ENCODE measurements around the gene HMOX2.

Gene HMOX2

DNA sequence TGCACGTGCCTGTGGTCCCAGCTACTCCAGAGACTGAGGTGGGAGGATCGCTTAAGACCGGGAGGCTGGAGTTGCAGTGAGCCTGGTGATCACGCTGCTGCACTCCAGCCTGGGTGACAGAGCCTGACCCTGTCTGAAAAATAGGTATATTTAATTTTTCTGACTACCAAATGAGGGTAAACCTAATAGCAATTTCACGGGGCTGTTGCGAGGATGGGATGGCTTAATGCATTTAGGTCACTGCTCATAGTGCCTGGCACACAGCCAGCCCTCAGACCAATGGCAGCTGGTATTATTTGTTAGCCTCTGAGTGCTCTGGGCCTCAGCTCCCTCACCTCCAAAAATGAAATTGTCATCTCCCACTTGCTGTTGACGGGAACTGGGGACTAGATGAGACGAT is 68.3 kb downstream of the HMOX2 start:
- no peak for TF ChIP-seq ZFX (IDR thresholded peaks at IDR 0.05; ENCODE audit: borderline replicate concordance)
- TF ChIP-seq, protein P1, sequence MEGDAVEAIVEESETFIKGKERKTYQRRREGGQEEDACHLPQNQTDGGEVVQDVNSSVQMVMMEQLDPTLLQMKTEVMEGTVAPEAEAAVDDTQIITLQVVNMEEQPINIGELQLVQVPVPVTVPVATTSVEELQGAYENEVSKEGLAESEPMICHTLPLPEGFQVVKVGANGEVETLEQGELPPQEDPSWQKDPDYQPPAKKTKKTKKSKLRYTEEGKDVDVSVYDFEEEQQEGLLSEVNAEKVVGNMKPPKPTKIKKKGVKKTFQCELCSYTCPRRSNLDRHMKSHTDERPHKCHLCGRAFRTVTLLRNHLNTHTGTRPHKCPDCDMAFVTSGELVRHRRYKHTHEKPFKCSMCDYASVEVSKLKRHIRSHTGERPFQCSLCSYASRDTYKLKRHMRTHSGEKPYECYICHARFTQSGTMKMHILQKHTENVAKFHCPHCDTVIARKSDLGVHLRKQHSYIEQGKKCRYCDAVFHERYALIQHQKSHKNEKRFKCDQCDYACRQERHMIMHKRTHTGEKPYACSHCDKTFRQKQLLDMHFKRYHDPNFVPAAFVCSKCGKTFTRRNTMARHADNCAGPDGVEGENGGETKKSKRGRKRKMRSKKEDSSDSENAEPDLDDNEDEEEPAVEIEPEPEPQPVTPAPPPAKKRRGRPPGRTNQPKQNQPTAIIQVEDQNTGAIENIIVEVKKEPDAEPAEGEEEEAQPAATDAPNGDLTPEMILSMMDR (IDR thresholded peaks at IDR 0.05), result no peak
- no peak overlapping the region for H3K27ac ChIP-seq

DNA sequence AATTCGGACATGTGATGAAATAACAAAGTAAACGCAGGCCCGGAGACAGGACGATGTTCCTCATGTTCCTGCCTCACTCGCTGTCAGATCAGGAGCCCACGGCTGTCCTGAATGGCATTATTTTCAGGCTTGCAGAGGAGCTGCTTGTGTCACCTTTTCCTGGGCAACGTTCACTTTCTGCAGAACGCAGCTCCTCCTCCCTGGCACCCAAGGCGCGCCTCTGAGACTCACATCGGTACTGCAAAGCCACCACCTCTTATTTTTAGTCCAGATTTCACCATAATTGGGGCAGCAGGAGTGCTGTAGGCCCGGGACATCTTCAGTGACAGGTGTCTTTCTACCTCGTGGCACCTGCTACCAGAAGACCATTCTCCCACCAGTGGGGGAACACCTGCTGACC is 71.9 kb downstream of the HMOX2 start:
- TF ChIP-seq, protein P1 (IDR thresholded peaks at IDR 0.05), result no peak
- no peak for TF ChIP-seq ZFX (IDR thresholded peaks at IDR 0.05; ENCODE audit: borderline replicate concordance)
- no peak overlapping the region for H3K27ac ChIP-seq

DNA sequence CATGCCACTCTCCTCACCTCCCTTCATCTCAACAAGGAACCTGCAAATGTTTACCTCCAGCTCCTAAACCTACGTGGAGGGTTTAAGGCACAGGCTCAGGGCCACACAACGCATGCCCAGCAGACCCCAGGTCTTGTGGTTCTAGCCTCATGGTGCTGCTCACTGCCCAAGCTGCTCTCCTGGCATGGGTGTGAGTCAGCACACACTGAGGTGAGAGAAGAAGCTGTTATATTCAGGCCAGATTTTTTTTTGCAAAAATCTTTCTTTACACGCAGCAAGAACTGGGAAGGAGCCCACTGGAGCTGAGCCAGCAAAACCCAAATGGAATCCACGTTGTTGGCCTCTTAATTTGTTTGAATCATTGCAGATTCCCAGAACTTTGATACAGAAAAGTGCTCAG is 74.4 kb downstream of the HMOX2 start:
- TF ChIP-seq, protein P1 (IDR thresholded peaks at IDR 0.05), result no peak
- TF ChIP-seq ZFX (IDR thresholded peaks at IDR 0.05; ENCODE audit: borderline replicate concordance), result no peak
- H3K27ac ChIP-seq, result no peak overlapping the region

DNA sequence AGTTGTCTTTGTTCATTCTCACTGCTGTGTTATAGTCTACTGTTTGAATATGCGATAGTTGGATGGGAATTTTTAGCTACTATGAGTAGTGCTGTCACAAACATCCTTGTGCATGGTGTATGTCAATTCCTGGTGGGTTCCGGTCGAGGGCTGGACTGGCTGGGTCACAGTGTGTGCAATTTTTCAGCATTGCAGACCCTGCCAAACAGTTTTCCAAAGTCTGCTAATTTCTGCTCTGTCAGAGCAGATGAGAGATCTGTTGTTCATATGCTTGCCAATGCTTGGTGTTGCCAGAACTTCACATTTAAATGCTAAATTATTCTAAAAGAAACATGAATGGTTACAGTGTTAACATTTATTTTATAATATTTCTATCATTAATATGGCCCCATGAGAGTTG is 76.3 kb downstream of the HMOX2 start:
- H3K27ac ChIP-seq, result no peak overlapping the region
- TF ChIP-seq, protein P1 (IDR thresholded peaks at IDR 0.05), result no peak
- TF ChIP-seq ZFX (IDR thresholded peaks at IDR 0.05; ENCODE audit: borderline replicate concordance), result no peak

DNA sequence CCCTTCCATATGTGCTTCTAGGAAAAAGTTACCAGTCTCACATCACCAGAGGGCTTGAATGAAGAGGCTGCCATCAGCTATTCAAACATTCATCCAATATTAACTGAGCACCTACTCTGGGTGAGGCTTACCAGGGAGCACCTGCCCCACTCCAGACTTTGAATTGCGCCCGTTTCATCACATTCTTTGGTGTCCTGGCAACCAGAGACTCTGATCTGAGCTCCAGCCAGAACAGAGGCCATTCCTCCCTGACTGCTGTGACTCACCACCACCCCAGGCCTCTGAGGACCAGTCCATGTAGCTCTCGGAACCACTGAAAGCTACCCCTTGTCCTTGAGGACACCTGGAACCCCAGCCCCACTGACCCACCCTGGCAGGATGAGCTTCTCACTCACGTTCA is 79.9 kb downstream of the HMOX2 start, which contains the start of gene C16orf96:
Gene C16orf96 (plus strand): TSS at position 229 of the 400 bp plus-strand sequence. CDS start 150 bp downstream, at position 379.
- no peak within 1 kb of the TSS for H3K27ac ChIP-seq
- TF ChIP-seq ZFX (IDR thresholded peaks at IDR 0.05; ENCODE audit: borderline replicate concordance), result no peak
- TF ChIP-seq, protein P1 (IDR thresholded peaks at IDR 0.05), result no peak

DNA sequence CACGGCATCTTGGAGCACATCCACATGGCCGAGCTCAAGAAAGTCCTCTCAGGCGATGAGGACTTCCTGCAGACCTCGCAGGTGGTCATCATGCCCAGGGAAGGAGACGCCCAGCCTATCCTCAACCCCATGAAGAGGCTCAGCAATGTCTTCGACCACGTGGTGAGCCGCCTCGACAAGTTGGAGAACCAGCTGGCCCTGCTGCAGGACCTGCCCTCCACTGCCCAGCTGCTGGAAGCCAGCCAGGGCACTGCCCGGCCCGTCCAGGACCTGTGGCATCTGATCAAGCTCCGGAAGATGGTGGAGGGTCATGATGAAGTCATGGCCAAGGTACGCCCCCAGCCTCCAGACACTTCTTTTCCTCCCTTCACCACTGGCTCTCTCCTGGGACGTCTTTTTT is 80.4 kb downstream of the HMOX2 start:
- H3K27ac ChIP-seq, result no peak overlapping the region
- TF ChIP-seq, protein P1 (IDR thresholded peaks at IDR 0.05), result no peak
- no peak for TF ChIP-seq ZFX (IDR thresholded peaks at IDR 0.05; ENCODE audit: borderline replicate concordance)

DNA sequence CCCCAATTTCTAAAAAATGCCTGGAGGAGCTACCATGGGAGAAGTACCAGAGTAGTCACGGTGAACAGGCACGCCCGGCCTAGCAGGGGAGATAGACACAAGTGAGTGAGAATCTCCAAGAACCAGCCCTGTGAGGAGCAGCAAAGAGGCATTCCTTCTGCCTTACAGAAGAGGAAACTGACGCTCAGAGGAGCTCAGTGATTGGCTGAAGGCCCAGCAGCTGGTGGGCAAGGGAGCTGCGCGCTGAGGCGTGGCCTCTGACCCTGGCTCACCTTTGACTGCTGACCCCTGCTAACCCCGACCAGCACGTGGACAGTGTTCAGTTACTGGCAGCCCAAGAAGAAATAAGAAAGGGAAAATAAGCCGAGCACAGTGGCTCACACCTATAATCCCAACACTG is 81.8 kb downstream of the HMOX2 start:
- no peak overlapping the region for H3K27ac ChIP-seq
- TF ChIP-seq, protein P1 (IDR thresholded peaks at IDR 0.05), result no peak
- no peak for TF ChIP-seq ZFX (IDR thresholded peaks at IDR 0.05; ENCODE audit: borderline replicate concordance)
